Retina (tissue), 1 donor: ENCODE measurements around the gene NCAPG2.
"Not testable (repeated sequence)": the region's sequence is repeated elsewhere in the genome, so short reads cannot be mapped to it uniquely, and the experiment has no call there.

Experiments used
- DNase-seq: peaks from one replicate; pipeline ENCODE4 v3.0.0-alpha.2; 2016

The NCAPG2 gene

GRCh38 chr7:158706273-158706704 is 1.7 kb upstream of the NCAPG2 start:
- DNase-seq: no peak

GRCh38 chr7:158705234-158705850 is 738 bp upstream of the NCAPG2 start:
- DNase-seq: peak; percentile 54

GRCh38 chr7:158703679-158704523 is 703 bp downstream of the NCAPG2 start:
- DNase-seq: not testable (repeated sequence)

GRCh38 chr7:158702944-158703343 is 1.7 kb downstream of the NCAPG2 start:
- no peak for DNase-seq

GRCh38 chr7:158702196-158702595 is 2.4 kb downstream of the NCAPG2 start:
- DNase-seq: no peak

GRCh38 chr7:158700008-158700407 is 4.6 kb downstream of the NCAPG2 start:
- DNase-seq: no peak

GRCh38 chr7:158699341-158699740 is 5.3 kb downstream of the NCAPG2 start:
- DNase-seq: no peak

- DNase-seq: no peak
Observed at GRCh38 chr7:158698657-158699195, 5.9 kb downstream of the NCAPG2 start.

GRCh38 chr7:158697597-158697996 is 7.0 kb downstream of the NCAPG2 start:
- not testable (repeated sequence) for DNase-seq

GRCh38 chr7:158695726-158696452 is 8.7 kb downstream of the NCAPG2 start:
- no peak for DNase-seq

GRCh38 chr7:158695056-158695455 is 9.5 kb downstream of the NCAPG2 start:
- DNase-seq: no peak

GRCh38 chr7:158694650-158695049 is 10.0 kb downstream of the NCAPG2 start:
- no peak for DNase-seq

GRCh38 chr7:158689488-158689887 is 15.1 kb downstream of the NCAPG2 start:
- no peak for DNase-seq

GRCh38 chr7:158687406-158687805 is 17.2 kb downstream of the NCAPG2 start:
- no peak for DNase-seq

GRCh38 chr7:158685693-158686092 is 18.9 kb downstream of the NCAPG2 start:
- no peak for DNase-seq

- no peak for DNase-seq
Observed at GRCh38 chr7:158684329-158684728, 20.3 kb downstream of the NCAPG2 start.

GRCh38 chr7:158683541-158683940 is 21.1 kb downstream of the NCAPG2 start:
- DNase-seq: no peak

- DNase-seq: no peak
Observed at GRCh38 chr7:158682456-158682855, 22.1 kb downstream of the NCAPG2 start.

GRCh38 chr7:158680754-158681153 is 23.9 kb downstream of the NCAPG2 start:
- no peak for DNase-seq

GRCh38 chr7:158676906-158677305 is 27.7 kb downstream of the NCAPG2 start:
- DNase-seq: no peak

GRCh38 chr7:158676171-158676840 is 28.3 kb downstream of the NCAPG2 start:
- DNase-seq: no peak

- DNase-seq: no peak
Observed at GRCh38 chr7:158672975-158673374, 31.6 kb downstream of the NCAPG2 start.

GRCh38 chr7:158668086-158668485 is 36.5 kb downstream of the NCAPG2 start:
- not testable (repeated sequence) for DNase-seq
